Tibial nerve (tissue), 4 donors: ENCODE results near the gene FOXF1.

Experiments
- CTCF ChIP-seq, 5 experiments: fragments of 200-600 bp in 3 of 5; fragments of 450-650 bp in 2 of 5; sonication (generic) in 3 of 5; IDR thresholded peaks; one replicate each; pipeline ENCODE4 v1.5.1; 2016 to 2019; ENCODE audit warnings: antibody characterized with exemption in 5 of 5, mild to moderate bottlenecking in 3 of 5, moderate library complexity in 2 of 5
- EP300 ChIP-seq, 2 donors: sonication (generic); formaldehyde crosslinking; IDR thresholded peaks; one replicate each; pipeline ENCODE4 v1.6.1; 2017; ENCODE audit warnings: antibody characterized with exemption in 2 of 2, mild to moderate bottlenecking in 1 of 2
- POLR2A ChIP-seq, 2 donors: fragments of 450-650 bp; IDR thresholded peaks; one replicate each; pipeline ENCODE4 v1.6.1; 2017; ENCODE audit warnings: antibody characterized with exemption in 2 of 2, mild to moderate bottlenecking in 2 of 2, moderate library complexity in 2 of 2

- TF ChIP-seq EP300 (IDR thresholded peaks at IDR 0.05) (no peak), CTCF (IDR thresholded peaks at IDR 0.05) (no peak), POLR2A (IDR thresholded peaks at IDR 0.05) (no peak)
These were observed 15.4 kb downstream of the FOXF1 start for GRCh38 chr16:86525696-86526095.
